ENCODE results near the gene PRAMEF14.
"Not testable (repeated sequence)": the region's sequence is repeated elsewhere in the genome, so short reads cannot be mapped to it uniquely, and the experiment has no call there.

- not testable (repeated sequence) for TF ChIP-seq CTCF (IDR thresholded peaks at IDR 0.05); ZFX (IDR thresholded peaks at IDR 0.05; ENCODE audit: borderline replicate concordance)
Observed at GRCh38 chr1:13354475-13354874, 7.5 kb upstream of the PRAMEF14 start.

Measured in 22Rv1 (cell line).